ENCODE data around the gene ZNF880. TPM values are rescaled to one million over a fixed set of nuclear protein-coding genes. Genes with fewer than 3 reads are reported as not detected.

ZNF880 gene
- total RNA-seq, 2 experiments from 2014 or later = 18.1 to 20.4 TPM

DNA sequence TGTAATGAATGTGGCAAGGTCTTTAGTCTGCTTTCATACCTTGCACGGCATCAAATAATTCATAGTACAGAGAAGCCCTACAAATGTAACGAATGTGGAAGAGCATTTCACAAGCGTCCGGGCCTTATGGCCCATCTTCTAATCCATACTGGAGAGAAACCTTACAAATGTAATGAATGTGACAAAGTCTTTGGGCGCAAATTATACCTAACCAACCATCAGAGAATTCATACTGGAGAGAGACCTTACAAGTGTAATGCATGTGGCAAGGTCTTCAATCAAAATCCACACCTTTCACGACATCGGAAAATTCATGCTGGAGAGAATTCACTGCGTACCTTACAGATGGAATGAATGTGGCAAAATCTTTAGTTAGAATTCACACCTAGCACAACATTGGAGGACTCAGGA is 3.3 kb upstream of the ZNF880 start:
- intact Hi-C loops (cut with micrococcal nuclease) = no loop called here
- CTCF ChIA-PET = no interaction called here
- ATAC-seq (no peak), DNase-seq (no peak)
- Mint-ChIP-seq H3K4me1 (ENCODE audit: low read depth) (peaks cover 11% of the 10 kb centered on the region), H3K27ac (no peak overlapping the region), H3K36me3 (ENCODE audit: low read depth) (peaks cover 56% of the 10 kb centered on the region), H3K9me3 (peaks cover 48% of the 10 kb centered on the region), H3K4me3 (no peak overlapping the region), H3K27me3 (no peaks in the 10 kb centered on the region)
- TF ChIP-seq CTCF (IDR thresholded peaks at IDR 0.05) = no peak
- POLR2A ChIA-PET = no interaction called here

DNA sequence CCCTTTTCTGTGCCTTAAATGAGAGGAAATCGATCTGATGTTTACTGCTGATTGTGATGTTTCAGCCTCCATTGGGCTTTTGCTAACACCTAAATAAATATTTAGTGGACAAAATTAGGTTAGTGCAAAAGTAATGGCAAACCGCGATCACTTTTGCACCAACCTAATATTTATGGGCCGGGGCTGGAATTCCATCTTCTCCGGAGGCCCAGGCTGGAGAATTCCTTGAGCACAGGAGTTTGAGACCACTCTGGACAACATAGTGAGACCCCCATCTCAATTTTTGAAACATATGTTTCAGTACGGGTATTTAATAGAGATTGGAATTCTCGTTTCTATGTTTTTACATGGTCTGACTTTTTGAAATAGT is 603 bp downstream of the ZNF880 start:
- Mint-ChIP-seq H3K27ac (peak overlapping the region; percentile 98), H3K9me3 (peaks cover 50% of the 10 kb centered on the region), H3K36me3 (ENCODE audit: low read depth) (peaks cover 68% of the 10 kb centered on the region), H3K4me1 (ENCODE audit: low read depth) (peaks cover 11% of the 10 kb centered on the region), H3K4me3 (peak overlapping the region; percentile 95), H3K27me3 (no peaks in the 10 kb centered on the region)
- TF ChIP-seq CTCF (IDR thresholded peaks at IDR 0.05) = no peak
- intact Hi-C loops (cut with micrococcal nuclease) = no loop called here
- ChIA-PET POLR2A (no interaction called here), CTCF (no interaction called here)
- ATAC-seq = no peak
- DNase-seq = no peak

DNA sequence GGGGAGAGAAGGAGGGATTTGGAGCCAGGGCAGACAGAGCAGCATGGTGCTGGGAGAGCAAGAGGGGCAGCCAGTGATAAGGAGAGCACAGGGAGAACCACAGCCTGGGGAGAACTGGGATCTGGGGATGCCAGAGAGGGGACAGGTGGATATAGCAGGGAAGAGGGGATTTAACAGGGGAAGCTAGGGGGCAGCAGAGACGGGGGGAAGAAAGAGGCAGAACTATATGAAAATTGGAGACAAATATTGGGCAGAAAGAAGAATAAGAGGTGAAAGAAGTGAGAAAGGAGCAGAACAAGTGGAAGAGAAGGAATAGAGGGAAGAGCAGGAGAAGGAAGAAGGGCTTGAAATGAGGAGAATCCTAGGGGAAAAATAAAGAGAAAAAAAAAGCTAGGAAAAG is 21.4 kb downstream of the ZNF880 start:
- H3K9me3 Mint-ChIP-seq = peaks cover 50% of the 10 kb centered on the region
- no peak for TF ChIP-seq CTCF (IDR thresholded peaks at IDR 0.05)

GRCh38 chr19:52397310-52398080 is 27.8 kb downstream of the ZNF880 start, which contains the start of gene ZNF528:
TSS of gene ZNF528 (plus strand) at chr19:52397849. CDS start at chr19:52402014, 4,165 bp downstream.
- Mint-ChIP-seq H3K27me3 (no peaks in the 10 kb centered on the region), H3K4me3 (peak within 1 kb of the TSS; percentile 86), H3K4me1 (ENCODE audit: low read depth) (peaks cover 13% of the 10 kb centered on the region), H3K36me3 (ENCODE audit: low read depth) (peaks cover 78% of the 10 kb centered on the region), H3K9me3 (peaks cover 47% of the 10 kb centered on the region), H3K27ac (peak within 1 kb of the TSS; percentile 93)
- ChIA-PET POLR2A (interaction anchor here (1.9 kb wide), 1 partner anchor 28 kb away, joined by 7 read pairs; the partner anchor contains the start of gene ZNF880), CTCF (no interaction called here)
- TF ChIP-seq CTCF (IDR thresholded peaks at IDR 0.05) = no peak
- intact Hi-C loops (cut with micrococcal nuclease) = no loop called here
- peak; percentile 99 for ATAC-seq
- peak; percentile 97 for DNase-seq

More for the DNA sequence above, 21.4 kb downstream of the ZNF880 start:
- H3K36me3 Mint-ChIP-seq (ENCODE audit: low read depth) = peaks cover 51% of the 10 kb centered on the region
- H3K4me3 Mint-ChIP-seq = no peak overlapping the region
- DNase-seq (no peak), ATAC-seq (no peak)
- CTCF ChIA-PET = no interaction called here
- POLR2A ChIA-PET = no interaction called here
- intact Hi-C loops (cut with micrococcal nuclease) = no loop called here
- no peaks in the 10 kb centered on the region for H3K27me3 Mint-ChIP-seq
- no peaks in the 10 kb centered on the region for H3K4me1 Mint-ChIP-seq (ENCODE audit: low read depth)
- no peak overlapping the region for H3K27ac Mint-ChIP-seq

GRCh38 chr19:52398081-52398441 is 28.3 kb downstream of the ZNF880 start:
- H3K4me3 Mint-ChIP-seq = peak overlapping the region; percentile 86
- DNase-seq (peak; percentile 18), ATAC-seq (peak; percentile 55)
- TF ChIP-seq CTCF (IDR thresholded peaks at IDR 0.05) = no peak
- peaks cover 13% of the 10 kb centered on the region for H3K4me1 Mint-ChIP-seq (ENCODE audit: low read depth)
- CTCF ChIA-PET = interaction anchor here (1.2 kb wide), 1 partner anchor 34 kb away, joined by 3 read pairs; no protein-coding TSS in a partner anchor
- POLR2A ChIA-PET = interaction anchor here (1.9 kb wide), 1 partner anchor 29 kb away, joined by 7 read pairs; the partner anchor contains the start of gene ZNF880
- H3K27me3 Mint-ChIP-seq = no peaks in the 10 kb centered on the region
- peaks cover 78% of the 10 kb centered on the region for H3K36me3 Mint-ChIP-seq (ENCODE audit: low read depth)
- intact Hi-C loops (cut with micrococcal nuclease) = no loop called here
- peak overlapping the region; percentile 93 for H3K27ac Mint-ChIP-seq
- peaks cover 48% of the 10 kb centered on the region for H3K9me3 Mint-ChIP-seq

Measured in activated CD8-positive, alpha-beta T cell treated with anti-CD3 and anti-CD28 coated beads for 36 hours (primary cell).